K562 (cell line): ENCODE data around the gene KIF26A. TPM values are rescaled to one million over a fixed set of nuclear protein-coding genes. Genes with fewer than 3 reads are reported as not detected.
A peak's percentile ranks its signal among the peaks of the same experiment; 100 is the strongest.

Experiments
- BCOR ChIP-seq: fragments of 450-650 bp; IDR thresholded peaks from 2 replicates; pipeline ENCODE4 v1.6.1; 2016
- FOSL1 ChIP-seq: fragments of 200-800 bp; sonication (Bioruptor generic); conservative IDR thresholded peaks from 2 replicates; pipeline ENCODE4 v1.6.1; 2016; ENCODE audit warnings: missing genetic modification characterization, missing compliant biosample characterization
- L3MBTL2 ChIP-seq: fragments of 450-650 bp; IDR thresholded peaks from 2 replicates; pipeline ENCODE4 v1.6.1; 2016; ENCODE audit warnings: mild to moderate bottlenecking, moderate library complexity
- ZNF766 ChIP-seq: fragments of 200-800 bp; sonication (Bioruptor generic); conservative IDR thresholded peaks from 2 replicates; pipeline ENCODE4 v1.6.1; 2016; ENCODE audit warnings: missing genetic modification characterization, missing compliant biosample characterization
- polyA plus RNA-seq, 8 experiments: library from polyadenylated mRNA; depleted of rRNA in 4 of 8; stranded (reverse) in 5 of 8; unstranded in 3 of 8; fragments of >200 nt; fragmentation: Nextera tagmentation in 2 of 8; fragmentation: Illumina TruSeq in 1 of 8; extraction: Ambion mirVana in 2 of 8; extraction: Trizol in 1 of 8; gene quantifications; 2 replicates each; pipeline versions ENCODE4 v1.2.1 to v1.2.3, GENCODE V29; 2011 to 2014; ENCODE audit warnings: inconsistent platforms in 1 of 8, missing spikeins in 1 of 8
- total RNA-seq, 7 experiments: library from RNA; depleted of rRNA in 6 of 7; stranded (reverse); fragments of >200 nt in 6 of 7; fragmentation: Illumina TruSeq in 2 of 7; extraction: Trizol in 2 of 7; gene quantifications; 2 replicates each; pipeline versions ENCODE4 v1.2.1 to v1.2.3, GENCODE V29; 2011 to 2021; ENCODE audit warnings: low replicate concordance in 1 of 7
- TF ChIP-seq, protein P1 (sequence below), 2 experiments: fragments of 450-650 bp in 1 of 2; sonication (generic) in 1 of 2; formaldehyde crosslinking in 1 of 2; IDR thresholded peaks in 1 of 2; conservative IDR thresholded peaks in 1 of 2; 2 replicates each; pipeline versions ENCODE4 v1.6.1 to v1.8.1; 2016 to 2023; ENCODE audit warnings: mild to moderate bottlenecking in 2 of 2, moderate library complexity in 2 of 2, inconsistent platforms in 1 of 2, missing genetic modification reagents in 1 of 2
- TF ChIP-seq, protein P2 (sequence below): fragments of 450-650 bp; formaldehyde crosslinking; IDR thresholded peaks from 2 replicates; pipeline ENCODE4 v1.4.0; 2020; ENCODE audit warnings: mild to moderate bottlenecking, mixed read lengths
- TF ChIP-seq, protein P3 (sequence below), 2 experiments: fragments of 450-650 bp; IDR thresholded peaks; 2 replicates each; pipeline ENCODE4 v1.6.1; 2016
- TF ChIP-seq, protein P4 (sequence below): sonication (generic); formaldehyde crosslinking; IDR thresholded peaks from 2 replicates; pipeline ENCODE4 v1.8.1; 2023; ENCODE audit warnings: missing genetic modification reagents, mild to moderate bottlenecking, borderline replicate concordance
- TF ChIP-seq, protein P5 (sequence below): fragments of 450-650 bp; IDR thresholded peaks from 2 replicates; pipeline ENCODE4 v1.6.1; 2018; ENCODE audit not compliant: partially characterized antibody

The KIF26A gene
- total and polyA plus RNA-seq, 9 of the 15 experiments (the other 6 are each of a cell fraction or from before 2014, with no cell fraction given), result 0.04 TPM; not detected in 8

DNA sequence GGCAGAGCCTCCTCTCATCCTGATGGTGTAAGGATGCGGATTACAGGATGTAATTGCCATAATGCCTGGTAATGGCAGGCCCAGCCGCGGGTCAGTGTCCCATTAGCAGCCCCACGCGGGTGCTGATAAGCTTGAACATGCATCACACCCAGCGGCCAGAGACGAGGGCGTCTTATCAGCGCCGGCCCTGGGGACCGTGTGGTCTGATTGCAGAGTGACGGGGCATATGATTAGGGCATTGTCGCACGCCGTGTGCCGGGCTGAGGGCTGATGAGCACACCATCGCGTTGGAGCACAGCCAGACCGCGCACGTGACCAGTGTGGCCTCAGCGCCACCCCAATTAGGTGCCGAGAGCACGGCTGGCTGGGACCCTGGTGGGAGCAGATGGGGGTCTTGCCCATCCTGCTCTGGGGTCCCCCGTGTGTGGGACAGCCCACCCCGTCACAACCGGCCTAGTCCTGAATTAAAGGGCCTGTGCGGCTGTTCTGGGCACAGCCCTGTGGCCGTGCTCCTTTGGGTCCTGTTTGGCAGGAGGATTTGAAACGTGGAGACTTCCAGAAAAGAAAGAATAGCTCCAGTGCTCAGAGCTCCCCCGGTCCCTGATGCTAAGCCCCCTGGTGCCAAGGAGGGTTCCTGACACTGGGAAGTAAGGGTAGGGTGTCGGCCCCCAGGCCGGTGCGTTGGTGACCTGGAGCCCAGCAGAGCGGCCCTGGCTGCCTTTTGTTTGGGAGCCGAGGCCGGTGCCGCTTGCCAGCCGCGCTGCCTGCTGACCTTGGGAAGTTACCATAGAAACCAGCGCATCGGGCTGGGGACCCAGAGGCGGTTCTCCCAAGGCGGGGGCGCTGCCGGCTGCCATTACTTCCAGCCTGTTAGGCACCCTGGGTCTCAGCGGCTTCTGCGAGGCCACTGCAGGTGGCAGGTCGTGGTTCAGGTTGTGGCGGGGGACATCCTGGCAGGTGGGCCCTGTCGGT, 20.7 kb downstream of the KIF26A start (continued):
- TF ChIP-seq, protein P1, sequence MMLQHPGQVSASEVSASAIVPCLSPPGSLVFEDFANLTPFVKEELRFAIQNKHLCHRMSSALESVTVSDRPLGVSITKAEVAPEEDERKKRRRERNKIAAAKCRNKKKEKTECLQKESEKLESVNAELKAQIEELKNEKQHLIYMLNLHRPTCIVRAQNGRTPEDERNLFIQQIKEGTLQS (IDR thresholded peaks at IDR 0.05), result peak; percentile 56
- TF ChIP-seq, protein P1 (CRISPR knock-in tag; conservative IDR thresholded peaks at IDR 0.05), result no peak
- TF ChIP-seq, protein P2, sequence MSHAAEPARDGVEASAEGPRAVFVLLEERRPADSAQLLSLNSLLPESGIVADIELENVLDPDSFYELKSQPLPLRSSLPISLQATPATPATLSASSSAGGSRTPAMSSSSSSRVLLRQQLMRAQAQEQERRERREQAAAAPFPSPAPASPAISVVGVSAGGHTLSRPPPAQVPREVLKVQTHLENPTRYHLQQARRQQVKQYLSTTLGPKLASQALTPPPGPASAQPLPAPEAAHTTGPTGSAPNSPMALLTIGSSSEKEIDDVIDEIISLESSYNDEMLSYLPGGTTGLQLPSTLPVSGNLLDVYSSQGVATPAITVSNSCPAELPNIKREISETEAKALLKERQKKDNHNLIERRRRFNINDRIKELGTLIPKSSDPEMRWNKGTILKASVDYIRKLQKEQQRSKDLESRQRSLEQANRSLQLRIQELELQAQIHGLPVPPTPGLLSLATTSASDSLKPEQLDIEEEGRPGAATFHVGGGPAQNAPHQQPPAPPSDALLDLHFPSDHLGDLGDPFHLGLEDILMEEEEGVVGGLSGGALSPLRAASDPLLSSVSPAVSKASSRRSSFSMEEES (CRISPR knock-in tag), result peak; percentile 90
- TF ChIP-seq, protein P3, sequence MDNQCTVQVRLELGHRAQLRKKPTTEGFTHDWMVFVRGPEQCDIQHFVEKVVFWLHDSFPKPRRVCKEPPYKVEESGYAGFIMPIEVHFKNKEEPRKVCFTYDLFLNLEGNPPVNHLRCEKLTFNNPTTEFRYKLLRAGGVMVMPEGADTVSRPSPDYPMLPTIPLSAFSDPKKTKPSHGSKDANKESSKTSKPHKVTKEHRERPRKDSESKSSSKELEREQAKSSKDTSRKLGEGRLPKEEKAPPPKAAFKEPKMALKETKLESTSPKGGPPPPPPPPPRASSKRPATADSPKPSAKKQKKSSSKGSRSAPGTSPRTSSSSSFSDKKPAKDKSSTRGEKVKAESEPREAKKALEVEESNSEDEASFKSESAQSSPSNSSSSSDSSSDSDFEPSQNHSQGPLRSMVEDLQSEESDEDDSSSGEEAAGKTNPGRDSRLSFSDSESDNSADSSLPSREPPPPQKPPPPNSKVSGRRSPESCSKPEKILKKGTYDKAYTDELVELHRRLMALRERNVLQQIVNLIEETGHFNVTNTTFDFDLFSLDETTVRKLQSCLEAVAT (IDR thresholded peaks at IDR 0.05), result peak in 1 of 2 experiments; percentile 58; a peak in 1 of 4 replicates
- peak; percentile 87 for TF ChIP-seq BCOR
- peak; percentile 74 for TF ChIP-seq FOSL1 (tag)
- TF ChIP-seq, protein P4, sequence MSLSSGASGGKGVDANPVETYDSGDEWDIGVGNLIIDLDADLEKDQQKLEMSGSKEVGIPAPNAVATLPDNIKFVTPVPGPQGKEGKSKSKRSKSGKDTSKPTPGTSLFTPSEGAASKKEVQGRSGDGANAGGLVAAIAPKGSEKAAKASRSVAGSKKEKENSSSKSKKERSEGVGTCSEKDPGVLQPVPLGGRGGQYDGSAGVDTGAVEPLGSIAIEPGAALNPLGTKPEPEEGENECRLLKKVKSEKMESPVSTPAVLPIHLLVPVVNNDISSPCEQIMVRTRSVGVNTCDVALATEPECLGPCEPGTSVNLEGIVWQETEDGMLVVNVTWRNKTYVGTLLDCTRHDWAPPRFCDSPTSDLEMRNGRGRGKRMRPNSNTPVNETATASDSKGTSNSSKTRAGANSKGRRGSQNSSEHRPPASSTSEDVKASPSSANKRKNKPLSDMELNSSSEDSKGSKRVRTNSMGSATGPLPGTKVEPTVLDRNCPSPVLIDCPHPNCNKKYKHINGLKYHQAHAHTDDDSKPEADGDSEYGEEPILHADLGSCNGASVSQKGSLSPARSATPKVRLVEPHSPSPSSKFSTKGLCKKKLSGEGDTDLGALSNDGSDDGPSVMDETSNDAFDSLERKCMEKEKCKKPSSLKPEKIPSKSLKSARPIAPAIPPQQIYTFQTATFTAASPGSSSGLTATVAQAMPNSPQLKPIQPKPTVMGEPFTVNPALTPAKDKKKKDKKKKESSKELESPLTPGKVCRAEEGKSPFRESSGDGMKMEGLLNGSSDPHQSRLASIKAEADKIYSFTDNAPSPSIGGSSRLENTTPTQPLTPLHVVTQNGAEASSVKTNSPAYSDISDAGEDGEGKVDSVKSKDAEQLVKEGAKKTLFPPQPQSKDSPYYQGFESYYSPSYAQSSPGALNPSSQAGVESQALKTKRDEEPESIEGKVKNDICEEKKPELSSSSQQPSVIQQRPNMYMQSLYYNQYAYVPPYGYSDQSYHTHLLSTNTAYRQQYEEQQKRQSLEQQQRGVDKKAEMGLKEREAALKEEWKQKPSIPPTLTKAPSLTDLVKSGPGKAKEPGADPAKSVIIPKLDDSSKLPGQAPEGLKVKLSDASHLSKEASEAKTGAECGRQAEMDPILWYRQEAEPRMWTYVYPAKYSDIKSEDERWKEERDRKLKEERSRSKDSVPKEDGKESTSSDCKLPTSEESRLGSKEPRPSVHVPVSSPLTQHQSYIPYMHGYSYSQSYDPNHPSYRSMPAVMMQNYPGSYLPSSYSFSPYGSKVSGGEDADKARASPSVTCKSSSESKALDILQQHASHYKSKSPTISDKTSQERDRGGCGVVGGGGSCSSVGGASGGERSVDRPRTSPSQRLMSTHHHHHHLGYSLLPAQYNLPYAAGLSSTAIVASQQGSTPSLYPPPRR, result peak; percentile 94; the same call in 1 of the 2 replicates
- peak; percentile 87 for TF ChIP-seq L3MBTL2
- TF ChIP-seq ZNF766 (CRISPR knock-in tag), result 0 out of 2 replicates have a peak, but pooled peaks have one; percentile 45
- TF ChIP-seq, protein P5, sequence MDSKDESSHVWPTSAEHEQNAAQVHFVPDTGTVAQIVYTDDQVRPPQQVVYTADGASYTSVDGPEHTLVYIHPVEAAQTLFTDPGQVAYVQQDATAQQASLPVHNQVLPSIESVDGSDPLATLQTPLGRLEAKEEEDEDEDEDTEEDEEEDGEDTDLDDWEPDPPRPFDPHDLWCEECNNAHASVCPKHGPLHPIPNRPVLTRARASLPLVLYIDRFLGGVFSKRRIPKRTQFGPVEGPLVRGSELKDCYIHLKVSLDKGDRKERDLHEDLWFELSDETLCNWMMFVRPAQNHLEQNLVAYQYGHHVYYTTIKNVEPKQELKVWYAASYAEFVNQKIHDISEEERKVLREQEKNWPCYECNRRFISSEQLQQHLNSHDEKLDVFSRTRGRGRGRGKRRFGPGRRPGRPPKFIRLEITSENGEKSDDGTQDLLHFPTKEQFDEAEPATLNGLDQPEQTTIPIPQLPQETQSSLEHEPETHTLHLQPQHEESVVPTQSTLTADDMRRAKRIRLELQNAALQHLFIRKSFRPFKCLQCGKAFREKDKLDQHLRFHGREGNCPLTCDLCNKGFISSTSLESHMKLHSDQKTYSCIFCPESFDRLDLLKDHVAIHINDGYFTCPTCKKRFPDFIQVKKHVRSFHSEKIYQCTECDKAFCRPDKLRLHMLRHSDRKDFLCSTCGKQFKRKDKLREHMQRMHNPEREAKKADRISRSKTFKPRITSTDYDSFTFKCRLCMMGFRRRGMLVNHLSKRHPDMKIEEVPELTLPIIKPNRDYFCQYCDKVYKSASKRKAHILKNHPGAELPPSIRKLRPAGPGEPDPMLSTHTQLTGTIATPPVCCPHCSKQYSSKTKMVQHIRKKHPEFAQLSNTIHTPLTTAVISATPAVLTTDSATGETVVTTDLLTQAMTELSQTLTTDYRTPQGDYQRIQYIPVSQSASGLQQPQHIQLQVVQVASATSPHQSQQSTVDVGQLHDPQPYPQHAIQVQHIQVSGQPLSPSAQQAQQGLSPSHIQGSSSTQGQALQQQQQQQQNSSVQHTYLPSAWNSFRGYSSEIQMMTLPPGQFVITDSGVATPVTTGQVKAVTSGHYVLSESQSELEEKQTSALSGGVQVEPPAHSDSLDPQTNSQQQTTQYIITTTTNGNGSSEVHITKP, result no peak
